Upper lobe of left lung (tissue), 6 donors: Measurements from ENCODE around the gene NES. TPM values are rescaled to one million over a fixed set of nuclear protein-coding genes. Genes with fewer than 3 reads are reported as not detected.

ENCODE experiments used
- ATAC-seq, 2 donors: fragments of 200-7000 bp; cut with Tn5 transposase; one replicate each; pipeline ENCODE4 v1.9.1; 2022; ENCODE audit warnings: mild to moderate bottlenecking in 2 of 2, moderate library complexity in 2 of 2; ENCODE audit not compliant: low FRiP score in 2 of 2
- DNase-seq, 2 donors: peaks; one replicate each; pipeline ENCODE4 v3.0.0-alpha.2; 2019 to 2020
- H3K27ac ChIP-seq, 4 donors: fragments of 200-600 bp; sonication (generic); one replicate each; pipeline ENCODE4 v1.5.1; 2016 to 2019
- H3K27me3 ChIP-seq, 4 donors: fragments of 200-600 bp; sonication (generic); one replicate each; pipeline ENCODE4 v1.5.1; 2017 to 2019
- H3K36me3 ChIP-seq, 4 donors: fragments of 200-600 bp; sonication (generic); one replicate each; pipeline ENCODE4 v1.5.1; 2016 to 2019
- H3K4me1 ChIP-seq, 4 donors: fragments of 200-600 bp; sonication (generic); one replicate each; pipeline ENCODE4 v1.5.1; 2018 to 2019
- H3K4me3 ChIP-seq, 4 donors: fragments of 200-600 bp; sonication (generic); one replicate each; pipeline ENCODE4 v1.5.1; 2017 to 2019; ENCODE audit warnings: mild to moderate bottlenecking in 2 of 4, moderate library complexity in 1 of 4
- H3K9me3 ChIP-seq, 4 donors: fragments of 200-600 bp; sonication (generic); one replicate each; pipeline ENCODE4 v1.5.1; 2018 to 2019
- CTCF ChIP-seq, 6 experiments: fragments of 450-650 bp in 4 of 6; fragments of 200-600 bp in 2 of 6; sonication (generic) in 2 of 6; IDR thresholded peaks; one replicate each; pipeline ENCODE4 v1.5.1; 2016 to 2019; ENCODE audit warnings: antibody characterized with exemption in 6 of 6
- EP300 ChIP-seq, 4 donors: sonication (generic); formaldehyde crosslinking; IDR thresholded peaks; one replicate each; pipeline ENCODE4 v1.5.1; 2017; ENCODE audit warnings: antibody characterized with exemption in 4 of 4, control low read depth in 2 of 4
- POLR2A ChIP-seq, 4 donors: fragments of 450-650 bp; IDR thresholded peaks; one replicate each; pipeline ENCODE4 v1.5.1; 2016 to 2017; ENCODE audit warnings: antibody characterized with exemption in 4 of 4, mild to moderate bottlenecking in 2 of 4
- POLR2AphosphoS5 ChIP-seq, 2 donors: sonication (generic); formaldehyde crosslinking; IDR thresholded peaks; one replicate each; pipeline ENCODE4 v1.5.1; 2017; ENCODE audit warnings: antibody characterized with exemption in 2 of 2
- WGBS, 2 donors: methylation state at CpG; one replicate each; pipeline ENCODE4 v1.1.5; 2017 to 2018; 5-methylcytosine and 5-hydroxymethylcytosine counted together
- total RNA-seq, 6 donors: library from RNA; depleted of rRNA in 4 of 6; stranded (reverse); fragments of >200 nt in 4 of 6; gene quantifications; one replicate each; pipeline versions ENCODE4 v1.1.0 to v1.2.1, GENCODE V29; 2016 to 2021
- donor health status: DM: no; HTN: no; CAD: no; lungs with moderate emphysema.
- donor health status: DM: no; HTN: yes; CAD: no; lungs with severe emphysema.

NES gene
- total RNA-seq, 6 donors from 2014 or later: 25.9 to 93.5 (median 34.3) TPM

- TF ChIP-seq POLR2A (IDR thresholded peaks at IDR 0.05): no peak
- TF ChIP-seq CTCF (IDR thresholded peaks at IDR 0.05): no peak
- no peak for TF ChIP-seq EP300 (IDR thresholded peaks at IDR 0.05)
- TF ChIP-seq POLR2AphosphoS5 (IDR thresholded peaks at IDR 0.05): no peak
- no peaks in the 10 kb centered on the region for H3K9me3 ChIP-seq
- peaks cover 32 to 41% (median 36%) of the 10 kb centered on the region in 4 donors for H3K4me1 ChIP-seq
- 64 to 72% methylated on average over 6 to 9 of the region's 9 CpGs for WGBS, 2 donors
- H3K36me3 ChIP-seq: no peaks in the 10 kb centered on the region
- H3K27me3 ChIP-seq: peaks cover 0 to 16% (median 2%) of the 10 kb centered on the region in 4 donors
- no peak for ATAC-seq
- no peak overlapping the region for H3K27ac ChIP-seq
- no peak for DNase-seq
- H3K4me3 ChIP-seq: no peak overlapping the region
Measured at GRCh38 chr1:156655904-156656516, 21.2 kb downstream of the NES start.

- no peak for ATAC-seq
- H3K27me3 ChIP-seq: peaks cover 0 to 16% (median 2%) of the 10 kb centered on the region in 4 donors
- no peak for DNase-seq
Measured at GRCh38 chr1:156655151-156655903, 21.9 kb downstream of the NES start.

GRCh38 chr1:156654700-156655099 is 22.5 kb downstream of the NES start:
- peaks cover 19 to 29% (median 25%) of the 10 kb centered on the region in 4 donors for H3K4me1 ChIP-seq
- peaks cover 0 to 16% (median 2%) of the 10 kb centered on the region in 4 donors for H3K27me3 ChIP-seq
- H3K36me3 ChIP-seq: no peaks in the 10 kb centered on the region
- no peak overlapping the region for H3K27ac ChIP-seq
- no peaks in the 10 kb centered on the region for H3K9me3 ChIP-seq
- ATAC-seq (no peak), DNase-seq (no peak)
- H3K4me3 ChIP-seq: no peak overlapping the region
- WGBS, 2 donors: 54 to 90% methylated on average over 1 of the region's 1 CpG
- no peak for TF ChIP-seq POLR2A (IDR thresholded peaks at IDR 0.05)
- TF ChIP-seq POLR2AphosphoS5 (IDR thresholded peaks at IDR 0.05): no peak
- TF ChIP-seq EP300 (IDR thresholded peaks at IDR 0.05): no peak
- TF ChIP-seq CTCF (IDR thresholded peaks at IDR 0.05): no peak

More at GRCh38 chr1:156655151-156655903, 21.9 kb downstream of the NES start:
- H3K9me3 ChIP-seq: no peaks in the 10 kb centered on the region
- no peaks in the 10 kb centered on the region for H3K36me3 ChIP-seq
- TF ChIP-seq POLR2AphosphoS5 (IDR thresholded peaks at IDR 0.05): no peak
- TF ChIP-seq POLR2A (IDR thresholded peaks at IDR 0.05): no peak
- TF ChIP-seq CTCF (IDR thresholded peaks at IDR 0.05): no peak
- TF ChIP-seq EP300 (IDR thresholded peaks at IDR 0.05): no peak
- 54 to 55% methylated on average over 2 of the region's 2 CpGs for WGBS, 2 donors
- H3K4me1 ChIP-seq: peaks cover 26 to 34% (median 29%) of the 10 kb centered on the region in 4 donors
- H3K4me3 ChIP-seq: no peak overlapping the region
- no peak overlapping the region for H3K27ac ChIP-seq

GRCh38 chr1:156652992-156653355 is 24.2 kb downstream of the NES start:
- H3K27ac ChIP-seq: no peak overlapping the region
- H3K36me3 ChIP-seq: no peaks in the 10 kb centered on the region
- H3K9me3 ChIP-seq: no peaks in the 10 kb centered on the region
- DNase-seq: no peak
- TF ChIP-seq EP300 (IDR thresholded peaks at IDR 0.05) (no peak), POLR2AphosphoS5 (IDR thresholded peaks at IDR 0.05) (no peak)
- peaks cover 15 to 18% (median 16%) of the 10 kb centered on the region in 4 donors for H3K4me1 ChIP-seq
- 81 to 87% methylated on average over 9 of the region's 9 CpGs for whole genome bisulfite sequencing, 2 donors
- H3K27me3 ChIP-seq: peaks cover 0 to 21% (median 2%) of the 10 kb centered on the region in 4 donors
- no peak overlapping the region for H3K4me3 ChIP-seq
- ATAC-seq: no peak

GRCh38 chr1:156652131-156652991 is 24.8 kb downstream of the NES start:
- H3K27ac ChIP-seq: no peak overlapping the region
- DNase-seq (no peak), ATAC-seq (no peak)
- H3K27me3 ChIP-seq: peaks cover 0 to 25% (median 4%) of the 10 kb centered on the region in 4 donors
- H3K4me1 ChIP-seq: peaks cover 10 to 12% (median 10%) of the 10 kb centered on the region in 4 donors
- H3K4me3 ChIP-seq: no peak overlapping the region
- H3K36me3 ChIP-seq: no peaks in the 10 kb centered on the region
- WGBS, 2 donors: 44 to 47% methylated on average over 15 to 16 of the region's 16 CpGs
- TF ChIP-seq EP300 (IDR thresholded peaks at IDR 0.05): no peak
- TF ChIP-seq POLR2AphosphoS5 (IDR thresholded peaks at IDR 0.05): no peak
- no peak for TF ChIP-seq CTCF (IDR thresholded peaks at IDR 0.05)
- TF ChIP-seq POLR2A (IDR thresholded peaks at IDR 0.05): no peak
- no peaks in the 10 kb centered on the region for H3K9me3 ChIP-seq
